ENCODE measurements around the gene MBD2.

GRCh38 chr18:54241483-54241882 is 17.0 kb upstream of the MBD2 start:
- TF ChIP-seq, protein P1, sequence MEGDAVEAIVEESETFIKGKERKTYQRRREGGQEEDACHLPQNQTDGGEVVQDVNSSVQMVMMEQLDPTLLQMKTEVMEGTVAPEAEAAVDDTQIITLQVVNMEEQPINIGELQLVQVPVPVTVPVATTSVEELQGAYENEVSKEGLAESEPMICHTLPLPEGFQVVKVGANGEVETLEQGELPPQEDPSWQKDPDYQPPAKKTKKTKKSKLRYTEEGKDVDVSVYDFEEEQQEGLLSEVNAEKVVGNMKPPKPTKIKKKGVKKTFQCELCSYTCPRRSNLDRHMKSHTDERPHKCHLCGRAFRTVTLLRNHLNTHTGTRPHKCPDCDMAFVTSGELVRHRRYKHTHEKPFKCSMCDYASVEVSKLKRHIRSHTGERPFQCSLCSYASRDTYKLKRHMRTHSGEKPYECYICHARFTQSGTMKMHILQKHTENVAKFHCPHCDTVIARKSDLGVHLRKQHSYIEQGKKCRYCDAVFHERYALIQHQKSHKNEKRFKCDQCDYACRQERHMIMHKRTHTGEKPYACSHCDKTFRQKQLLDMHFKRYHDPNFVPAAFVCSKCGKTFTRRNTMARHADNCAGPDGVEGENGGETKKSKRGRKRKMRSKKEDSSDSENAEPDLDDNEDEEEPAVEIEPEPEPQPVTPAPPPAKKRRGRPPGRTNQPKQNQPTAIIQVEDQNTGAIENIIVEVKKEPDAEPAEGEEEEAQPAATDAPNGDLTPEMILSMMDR (IDR thresholded peaks at IDR 0.05; ENCODE audit: control extremely low read depth in 1 of 3, insufficient read depth in 1 of 3, low read depth in 1 of 3, low read length in 3 of 3) = no peak
- TF ChIP-seq SP1 (IDR thresholded peaks at IDR 0.05; ENCODE audit: low read depth, low read length) = no peak
- no peak for TF ChIP-seq TBP (IDR thresholded peaks at IDR 0.05; ENCODE audit: low read depth, low read length)
- TF ChIP-seq RXRA (IDR thresholded peaks at IDR 0.05; ENCODE audit: insufficient read depth, low read depth, low read length) = no peak
- TF ChIP-seq YY1 (IDR thresholded peaks at IDR 0.05; ENCODE audit: low read depth, low read length) = no peak
- TF ChIP-seq, protein P2, sequence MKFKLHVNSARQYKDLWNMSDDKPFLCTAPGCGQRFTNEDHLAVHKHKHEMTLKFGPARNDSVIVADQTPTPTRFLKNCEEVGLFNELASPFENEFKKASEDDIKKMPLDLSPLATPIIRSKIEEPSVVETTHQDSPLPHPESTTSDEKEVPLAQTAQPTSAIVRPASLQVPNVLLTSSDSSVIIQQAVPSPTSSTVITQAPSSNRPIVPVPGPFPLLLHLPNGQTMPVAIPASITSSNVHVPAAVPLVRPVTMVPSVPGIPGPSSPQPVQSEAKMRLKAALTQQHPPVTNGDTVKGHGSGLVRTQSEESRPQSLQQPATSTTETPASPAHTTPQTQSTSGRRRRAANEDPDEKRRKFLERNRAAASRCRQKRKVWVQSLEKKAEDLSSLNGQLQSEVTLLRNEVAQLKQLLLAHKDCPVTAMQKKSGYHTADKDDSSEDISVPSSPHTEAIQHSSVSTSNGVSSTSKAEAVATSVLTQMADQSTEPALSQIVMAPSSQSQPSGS (IDR thresholded peaks at IDR 0.05; ENCODE audit: low read length) = no peak
- no peak for TF ChIP-seq USF2 (IDR thresholded peaks at IDR 0.05; ENCODE audit: low read length)
- no peak for TF ChIP-seq EP300 (IDR thresholded peaks at IDR 0.05; ENCODE audit: borderline replicate concordance in 1 of 2, low read depth in 2 of 2, low read length in 2 of 2)
- no peak for TF ChIP-seq EZH2 (IDR thresholded peaks at IDR 0.05; ENCODE audit: low read depth, low read length, severe bottlenecking)

Data from H1 (cell line).